Measurements from ENCODE around the gene ITIH3. TPM values are rescaled to one million over a fixed set of nuclear protein-coding genes. Genes with fewer than 3 reads are reported as not detected.

ITIH3 gene
- total RNA-seq, 6 experiments from 2014 or later: 742 to 1,822 (median 982) TPM

DNA sequence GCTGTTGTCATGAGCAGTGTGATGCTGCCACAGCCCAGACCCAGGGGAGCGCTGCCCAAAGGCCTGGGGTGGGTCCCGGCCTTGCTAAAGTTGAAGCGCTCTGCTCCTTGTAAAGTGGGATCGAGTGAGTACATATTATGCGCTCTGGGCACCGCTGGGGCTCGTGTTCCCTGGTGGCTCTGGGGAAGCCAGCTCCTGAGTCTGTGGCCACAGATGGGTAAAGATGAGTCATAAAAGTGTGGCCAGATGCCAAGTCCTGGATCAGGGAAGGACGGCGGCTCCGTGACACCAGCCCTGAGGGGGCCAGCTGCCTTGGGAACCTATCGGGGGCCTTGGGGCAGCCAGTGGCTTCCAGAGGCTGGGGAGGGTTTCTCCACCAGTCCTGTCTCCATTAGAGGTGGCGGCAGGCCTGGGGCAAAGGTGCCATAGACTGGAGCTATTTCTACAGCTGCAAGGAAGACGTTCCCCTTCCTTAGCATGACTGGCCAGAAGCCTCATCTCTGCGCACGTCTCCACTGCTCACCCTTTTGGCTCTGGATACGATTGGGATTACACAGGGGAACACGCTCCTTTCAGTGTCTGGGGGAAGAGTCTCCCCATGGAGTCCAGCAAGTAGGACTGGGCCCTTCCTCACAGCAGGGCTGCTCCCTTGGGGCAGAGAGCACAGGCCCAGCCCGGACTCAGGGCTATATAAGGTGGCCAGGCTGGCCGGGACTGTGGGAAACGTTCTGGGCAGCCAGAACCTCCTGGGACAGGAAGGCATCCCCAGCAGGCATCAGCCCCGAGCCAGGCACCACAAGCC lies 37.1 kb downstream of the ITIH3 start:
- intact Hi-C loops (cut with DNase I): no loop called here
- no peaks in the 10 kb centered on the region for H3K27me3 ChIP-seq
- peaks cover 0 to 50% (median 16%) of the 10 kb centered on the region in 4 donors for H3K4me1 ChIP-seq
- H3K36me3 ChIP-seq: peaks cover 0 to 32% (median 3%) of the 10 kb centered on the region in 4 donors
- H3K4me3 ChIP-seq: peak overlapping the region; percentile 50 to 94 (median 71)
- H3K9me3 ChIP-seq: no peaks in the 10 kb centered on the region
- peak in 2 of 3 donors; percentile 73 to 81 for DNase-seq
- ATAC-seq: peak; percentile 22 to 50 (median 40)
- H3K27ac ChIP-seq: peak overlapping the region; percentile 92 to 95 (median 94)
- TF ChIP-seq, protein P1, sequence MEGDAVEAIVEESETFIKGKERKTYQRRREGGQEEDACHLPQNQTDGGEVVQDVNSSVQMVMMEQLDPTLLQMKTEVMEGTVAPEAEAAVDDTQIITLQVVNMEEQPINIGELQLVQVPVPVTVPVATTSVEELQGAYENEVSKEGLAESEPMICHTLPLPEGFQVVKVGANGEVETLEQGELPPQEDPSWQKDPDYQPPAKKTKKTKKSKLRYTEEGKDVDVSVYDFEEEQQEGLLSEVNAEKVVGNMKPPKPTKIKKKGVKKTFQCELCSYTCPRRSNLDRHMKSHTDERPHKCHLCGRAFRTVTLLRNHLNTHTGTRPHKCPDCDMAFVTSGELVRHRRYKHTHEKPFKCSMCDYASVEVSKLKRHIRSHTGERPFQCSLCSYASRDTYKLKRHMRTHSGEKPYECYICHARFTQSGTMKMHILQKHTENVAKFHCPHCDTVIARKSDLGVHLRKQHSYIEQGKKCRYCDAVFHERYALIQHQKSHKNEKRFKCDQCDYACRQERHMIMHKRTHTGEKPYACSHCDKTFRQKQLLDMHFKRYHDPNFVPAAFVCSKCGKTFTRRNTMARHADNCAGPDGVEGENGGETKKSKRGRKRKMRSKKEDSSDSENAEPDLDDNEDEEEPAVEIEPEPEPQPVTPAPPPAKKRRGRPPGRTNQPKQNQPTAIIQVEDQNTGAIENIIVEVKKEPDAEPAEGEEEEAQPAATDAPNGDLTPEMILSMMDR (IDR thresholded peaks at IDR 0.05): no peak
- peak; percentile 47 for TF ChIP-seq POLR2A (IDR thresholded peaks at IDR 0.05)
- WGBS (ENCODE audit: insufficient coverage, low coverage, low lambda C conversion rate, missing lambda C conversion rate): 28% methylated on average over 8 of the region's 21 CpGs

DNA sequence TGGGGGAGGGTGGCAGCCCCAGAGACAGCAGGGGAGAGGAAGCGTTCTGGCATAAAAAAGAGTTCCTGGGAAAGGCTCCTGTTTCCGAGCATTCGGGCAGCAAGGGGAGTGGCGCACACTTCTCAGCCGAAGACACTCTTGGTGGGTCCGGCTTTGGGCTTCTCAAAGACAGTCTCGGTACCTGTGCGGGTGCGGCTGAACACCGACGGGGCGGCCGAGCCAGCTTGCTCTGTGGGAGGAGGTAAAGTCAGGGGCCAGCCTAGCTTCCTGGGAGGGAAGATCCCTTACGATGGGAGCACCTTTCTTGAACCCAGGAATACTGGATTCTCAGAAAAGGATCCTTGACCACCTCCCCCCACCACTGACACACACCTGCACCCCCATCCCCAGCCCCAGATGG lies 38.6 kb downstream of the ITIH3 start:
- peak overlapping the region in 1 of 3 donors; percentile 95 for H3K27ac ChIP-seq
- no peaks in the 10 kb centered on the region for H3K27me3 ChIP-seq
- intact Hi-C loops (cut with DNase I): no loop called here
- H3K36me3 ChIP-seq: peaks cover 0 to 21% (median under 1%) of the 10 kb centered on the region in 4 donors
- H3K4me1 ChIP-seq: peaks cover 0 to 45% (median 12%) of the 10 kb centered on the region in 4 donors
- TF ChIP-seq POLR2A (IDR thresholded peaks at IDR 0.05): no peak
- TF ChIP-seq, protein P1 (IDR thresholded peaks at IDR 0.05): no peak
- WGBS (ENCODE audit: insufficient coverage, low coverage, low lambda C conversion rate, missing lambda C conversion rate): 94% methylated on average over 3 of the region's 14 CpGs
- H3K9me3 ChIP-seq: no peaks in the 10 kb centered on the region
- ATAC-seq (no peak), DNase-seq (peak in 1 of 3 donors; percentile 48)
- H3K4me3 ChIP-seq: no peak overlapping the region

GRCh38 chr3:52834871-52835501 lies 40.4 kb downstream of the ITIH3 start, which contains the start of gene MUSTN1:
TSS of gene MUSTN1 (minus strand) at chr3:52835019. CDS start at chr3:52834948, 71 bp downstream.
- ATAC-seq (peak in 3 of 4 donors; percentile 3 to 28 (median 4)), DNase-seq (peak in 2 of 3 donors; percentile 65 to 75)
- Histone ChIP-seq H3K27me3 (no peaks in the 10 kb centered on the region), H3K4me1 (peaks cover 0 to 53% (median 16%) of the 10 kb centered on the region in 4 donors), H3K36me3 (peaks cover 0 to 8% (median 0%) of the 10 kb centered on the region in 4 donors), H3K27ac (peak within 1 kb of the TSS in 1 of 3 donors; percentile 38), H3K4me3 (no peak within 1 kb of the TSS), H3K9me3 (no peaks in the 10 kb centered on the region)
- TF ChIP-seq, protein P1 (IDR thresholded peaks at IDR 0.05): no peak
- no peak for TF ChIP-seq POLR2A (IDR thresholded peaks at IDR 0.05)
- intact Hi-C loops (cut with DNase I): no loop called here
- 18% methylated on average over 4 of the region's 11 CpGs for WGBS (ENCODE audit: insufficient coverage, low coverage, low lambda C conversion rate, missing lambda C conversion rate)

- peak overlapping the region in 1 of 3 donors; percentile 38 for H3K27ac ChIP-seq
- peaks cover 0 to 8% (median 0%) of the 10 kb centered on the region in 4 donors for H3K36me3 ChIP-seq
- no peak for TF ChIP-seq POLR2A (IDR thresholded peaks at IDR 0.05)
- TF ChIP-seq, protein P1 (IDR thresholded peaks at IDR 0.05): no peak
- peaks cover 0 to 59% (median 16%) of the 10 kb centered on the region in 4 donors for H3K4me1 ChIP-seq
- no peak overlapping the region for H3K4me3 ChIP-seq
- no peaks in the 10 kb centered on the region for H3K9me3 ChIP-seq
- WGBS (ENCODE audit: insufficient coverage, low coverage, low lambda C conversion rate, missing lambda C conversion rate): 84% methylated on average over 4 of the region's 8 CpGs
- no peak for ATAC-seq
- intact Hi-C loops (cut with DNase I): no loop called here
- H3K27me3 ChIP-seq: no peaks in the 10 kb centered on the region
- DNase-seq: peak in 2 of 3 donors; percentile 37
Observed at GRCh38 chr3:52835766-52836470, 41.3 kb downstream of the ITIH3 start.
